DOHH2 (cell line): ENCODE results near the gene TSNAXIP1.

ENCODE experiments used
- H3F3A ChIP-seq: fragments of 200-600 bp; sonication (generic), shearing (Covaris generic); 2 replicates; pipeline ENCODE4 v1.6.0; 2016; ENCODE audit warnings: antibody characterized with exemption, mild to moderate bottlenecking; ENCODE audit not compliant: control insufficient read depth, insufficient read depth
- H3K27ac ChIP-seq: fragments of 200-600 bp; sonication (generic); 2 replicates; pipeline ENCODE4 v1.5.1; 2014; ENCODE audit warnings: low read depth, mild to moderate bottlenecking, low read length, moderate library complexity
- H3K27me3 ChIP-seq: fragments of 200-600 bp; sonication (generic); 2 replicates; pipeline ENCODE4 v1.6.1; 2014; ENCODE audit warnings: mild to moderate bottlenecking, low read length, mixed read lengths; ENCODE audit not compliant: control insufficient read depth
- H3K36me3 ChIP-seq: fragments of 200-600 bp; sonication (generic); 2 replicates; pipeline ENCODE4 v1.6.1; 2014; ENCODE audit warnings: mild to moderate bottlenecking, low read length, moderate library complexity, mixed read lengths; ENCODE audit not compliant: control insufficient read depth
- H3K4me1 ChIP-seq: fragments of 200-600 bp; sonication (generic); 2 replicates; pipeline ENCODE4 v1.6.1; 2014; ENCODE audit warnings: mild to moderate bottlenecking, low read length, mixed read lengths; ENCODE audit not compliant: control insufficient read depth
- H3K4me2 ChIP-seq: fragments of 200-600 bp; sonication (generic); 2 replicates; pipeline ENCODE4 v1.6.0; 2014; ENCODE audit warnings: mild to moderate bottlenecking, low read length, moderate library complexity
- H3K4me3 ChIP-seq: fragments of 200-600 bp; sonication (generic); 2 replicates; pipeline ENCODE4 v1.5.1; 2014; ENCODE audit warnings: mild to moderate bottlenecking, low read length, mixed read lengths
- H3K79me2 ChIP-seq: fragments of 200-600 bp; sonication (generic); 2 replicates; pipeline ENCODE4 v1.6.1; 2014; ENCODE audit warnings: mild to moderate bottlenecking, low read length, mixed read lengths; ENCODE audit not compliant: control insufficient read depth
- H3K9me2 ChIP-seq: fragments of 200-600 bp; sonication (generic); replicated peaks from 2 replicates; pipeline ENCODE4 v1.6.1; 2014; ENCODE audit warnings: mild to moderate bottlenecking, low read length, mixed read lengths; ENCODE audit not compliant: control insufficient read depth
- H3K9me3 ChIP-seq: fragments of 200-600 bp; sonication (generic); 2 replicates; pipeline ENCODE4 v1.6.1; 2014; ENCODE audit warnings: antibody characterized with exemption, low read length, mixed read lengths; ENCODE audit not compliant: control insufficient read depth, insufficient read depth
- H4K20me1 ChIP-seq: fragments of 200-600 bp; sonication (generic); 2 replicates; pipeline ENCODE4 v1.6.0; 2014; ENCODE audit warnings: low read depth, mild to moderate bottlenecking, antibody characterized with exemption, low read length, moderate library complexity; ENCODE audit not compliant: control insufficient read depth, insufficient read depth
- EZH2phosphoT487 ChIP-seq: fragments of 200-600 bp; sonication (generic); IDR thresholded peaks from 2 replicates; pipeline ENCODE4 v1.6.1; 2017; ENCODE audit warnings: borderline replicate concordance, mild to moderate bottlenecking, antibody characterized with exemption, low read length, moderate library complexity, mixed read lengths
- TF ChIP-seq, protein P1 (sequence below): fragments of 200-600 bp; sonication (generic); IDR thresholded peaks from one replicate; pipeline ENCODE4 v1.5.1; 2014; ENCODE audit warnings: antibody characterized with exemption, mild to moderate bottlenecking, low read depth, low read length; ENCODE audit not compliant: poor library complexity, severe bottlenecking

The TSNAXIP1 gene

DNA sequence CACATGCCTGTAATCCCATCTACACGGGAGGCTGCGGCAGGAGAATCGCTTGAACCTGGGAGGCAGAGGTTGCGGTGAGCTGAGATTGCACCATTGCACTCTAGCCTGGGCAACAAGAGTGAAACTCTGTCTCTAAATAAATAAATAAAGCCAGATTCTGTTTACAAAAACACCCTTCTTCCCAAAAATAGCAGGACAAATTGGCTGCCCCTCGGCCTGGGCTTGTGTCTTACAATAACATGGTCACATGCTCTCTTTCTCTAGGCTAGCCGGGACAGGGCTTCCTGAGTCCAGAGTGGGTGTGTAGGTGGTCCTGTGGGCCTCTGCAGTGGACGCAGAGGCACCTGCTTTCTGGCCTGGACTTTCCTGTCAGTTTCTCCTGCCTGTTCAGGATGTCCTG, 63.0 kb downstream of the TSNAXIP1 start:
- Histone ChIP-seq H3K27me3 (no peaks in the 10 kb centered on the region), H3K9me3 (no peaks in the 10 kb centered on the region), H3K79me2 (peaks cover 26% of the 10 kb centered on the region), H3K9me2 (no peaks in the 10 kb centered on the region), H4K20me1 (no peaks in the 10 kb centered on the region), H3F3A (peaks cover 18% of the 10 kb centered on the region), H3K4me1 (peaks cover 16% of the 10 kb centered on the region), H3K27ac (no peak overlapping the region), H3K4me3 (no peak overlapping the region), H3K4me2 (no peak overlapping the region), H3K36me3 (peaks cover 56% of the 10 kb centered on the region)
- TF ChIP-seq, protein P1, sequence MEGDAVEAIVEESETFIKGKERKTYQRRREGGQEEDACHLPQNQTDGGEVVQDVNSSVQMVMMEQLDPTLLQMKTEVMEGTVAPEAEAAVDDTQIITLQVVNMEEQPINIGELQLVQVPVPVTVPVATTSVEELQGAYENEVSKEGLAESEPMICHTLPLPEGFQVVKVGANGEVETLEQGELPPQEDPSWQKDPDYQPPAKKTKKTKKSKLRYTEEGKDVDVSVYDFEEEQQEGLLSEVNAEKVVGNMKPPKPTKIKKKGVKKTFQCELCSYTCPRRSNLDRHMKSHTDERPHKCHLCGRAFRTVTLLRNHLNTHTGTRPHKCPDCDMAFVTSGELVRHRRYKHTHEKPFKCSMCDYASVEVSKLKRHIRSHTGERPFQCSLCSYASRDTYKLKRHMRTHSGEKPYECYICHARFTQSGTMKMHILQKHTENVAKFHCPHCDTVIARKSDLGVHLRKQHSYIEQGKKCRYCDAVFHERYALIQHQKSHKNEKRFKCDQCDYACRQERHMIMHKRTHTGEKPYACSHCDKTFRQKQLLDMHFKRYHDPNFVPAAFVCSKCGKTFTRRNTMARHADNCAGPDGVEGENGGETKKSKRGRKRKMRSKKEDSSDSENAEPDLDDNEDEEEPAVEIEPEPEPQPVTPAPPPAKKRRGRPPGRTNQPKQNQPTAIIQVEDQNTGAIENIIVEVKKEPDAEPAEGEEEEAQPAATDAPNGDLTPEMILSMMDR: no peak
- TF ChIP-seq EZH2phosphoT487: no peak

DNA sequence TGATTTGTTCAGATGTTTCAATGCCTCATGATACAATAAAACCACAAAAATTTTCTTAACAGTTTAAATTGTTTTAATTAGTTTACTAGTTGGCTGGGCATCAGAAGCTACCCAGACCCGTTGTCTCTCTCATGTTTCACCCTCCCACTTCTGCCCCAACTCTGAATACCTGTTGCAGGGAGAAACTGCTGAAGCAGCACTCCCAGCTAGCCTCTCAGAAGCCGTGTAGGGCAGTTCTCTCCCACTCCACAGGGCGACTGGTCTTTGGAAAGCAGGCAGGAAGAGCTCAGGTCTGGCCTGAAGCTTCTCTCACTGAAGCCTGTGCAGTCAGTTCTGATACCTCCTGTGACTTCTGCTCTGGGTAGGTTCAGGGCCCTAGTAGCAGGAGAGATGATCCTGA, 64.6 kb downstream of the TSNAXIP1 start:
- peaks cover 4% of the 10 kb centered on the region; the same call in 1 of the 2 replicates for H4K20me1 ChIP-seq
- TF ChIP-seq, protein P1: no peak
- no peak for TF ChIP-seq EZH2phosphoT487
- H3K79me2 ChIP-seq: peaks cover 34% of the 10 kb centered on the region
- no peaks in the 10 kb centered on the region for H3K9me2 ChIP-seq
- H3K36me3 ChIP-seq: peaks cover 56% of the 10 kb centered on the region
- peaks cover 22% of the 10 kb centered on the region for H3K4me1 ChIP-seq
- H3K27me3 ChIP-seq: no peaks in the 10 kb centered on the region
- H3K27ac ChIP-seq: no peak overlapping the region
- no peak overlapping the region for H3K4me2 ChIP-seq
- H3K9me3 ChIP-seq: no peaks in the 10 kb centered on the region
- peaks cover 18% of the 10 kb centered on the region for H3F3A ChIP-seq
- no peak overlapping the region for H3K4me3 ChIP-seq

DNA sequence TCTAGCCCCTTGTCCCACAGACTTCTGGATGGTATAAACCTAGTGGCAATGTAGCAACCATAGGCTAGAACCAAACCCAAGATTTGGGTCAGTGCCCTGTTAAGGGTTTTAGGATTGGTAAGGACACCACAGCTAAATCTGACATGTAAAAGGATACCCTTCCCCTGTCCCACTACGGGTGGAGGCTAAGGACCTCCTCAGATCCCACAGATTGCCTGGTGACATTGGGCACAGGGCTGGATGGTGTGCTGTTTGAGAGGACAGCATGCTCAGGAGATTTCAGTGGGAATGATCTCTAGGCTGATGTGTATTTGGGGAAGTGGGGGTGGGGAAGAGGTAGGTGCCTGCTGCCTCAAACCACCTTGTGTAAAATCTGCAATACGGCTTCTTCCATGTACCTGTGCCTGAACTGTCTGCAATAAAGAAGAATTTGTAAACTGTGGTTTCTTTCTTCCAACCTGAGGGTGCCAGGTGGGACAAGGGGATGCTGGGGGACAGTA, 65.5 kb downstream of the TSNAXIP1 start:
- Histone ChIP-seq H3K27ac (peak overlapping the region; percentile 5; the same call in 1 of the 2 replicates), H3K9me2 (no peaks in the 10 kb centered on the region), H3K4me2 (peak overlapping the region; percentile 73), H3F3A (peaks cover 18% of the 10 kb centered on the region), H3K36me3 (peaks cover 59% of the 10 kb centered on the region), H3K27me3 (no peaks in the 10 kb centered on the region), H3K4me1 (peaks cover 22% of the 10 kb centered on the region), H4K20me1 (peaks cover 4% of the 10 kb centered on the region; the same call in 1 of the 2 replicates), H3K9me3 (no peaks in the 10 kb centered on the region), H3K79me2 (peaks cover 40% of the 10 kb centered on the region), H3K4me3 (peak overlapping the region; percentile 85)
- TF ChIP-seq, protein P1: no peak
- no peak for TF ChIP-seq EZH2phosphoT487
